Limb (tissue), 2 donors: Measurements from ENCODE around the gene CRLF2.
"Not testable (repeated sequence)": the region's sequence is repeated elsewhere in the genome, so short reads cannot be mapped to it uniquely, and the experiment has no call there.

Experiments used
- DNase-seq, 2 donors: peaks; one replicate each; pipeline ENCODE4 v3.0.0-alpha.2; 2016; ENCODE audit errors: extremely low spot score in 2 of 2

CRLF2 gene, protein sequence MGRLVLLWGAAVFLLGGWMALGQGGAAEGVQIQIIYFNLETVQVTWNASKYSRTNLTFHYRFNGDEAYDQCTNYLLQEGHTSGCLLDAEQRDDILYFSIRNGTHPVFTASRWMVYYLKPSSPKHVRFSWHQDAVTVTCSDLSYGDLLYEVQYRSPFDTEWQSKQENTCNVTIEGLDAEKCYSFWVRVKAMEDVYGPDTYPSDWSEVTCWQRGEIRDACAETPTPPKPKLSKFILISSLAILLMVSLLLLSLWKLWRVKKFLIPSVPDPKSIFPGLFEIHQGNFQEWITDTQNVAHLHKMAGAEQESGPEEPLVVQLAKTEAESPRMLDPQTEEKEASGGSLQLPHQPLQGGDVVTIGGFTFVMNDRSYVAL

DNA sequence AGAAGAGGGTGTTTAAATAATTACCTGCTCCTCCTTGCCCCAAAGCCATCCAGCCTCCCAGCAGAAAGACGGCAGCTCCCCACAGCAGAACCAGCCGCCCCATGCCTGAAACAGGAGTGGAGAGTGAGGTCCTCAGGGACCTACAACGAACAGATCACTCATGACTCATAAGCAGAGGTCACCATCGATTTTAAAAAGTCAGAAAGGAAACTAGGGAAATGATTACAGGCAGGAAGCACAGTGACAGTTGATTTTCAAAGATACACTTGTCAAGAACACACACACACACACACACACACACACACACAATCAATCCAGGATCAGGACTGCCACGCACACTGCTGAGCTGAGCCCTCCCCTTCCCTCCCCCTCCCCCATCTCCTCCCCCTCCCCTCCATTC lies at the start of gene CRLF2:
TSS of gene CRLF2 (minus strand) at position 118 of the 400 bp plus-strand sequence. CDS start at position 103, 15 bp downstream.
- no peak for DNase-seq

DNA sequence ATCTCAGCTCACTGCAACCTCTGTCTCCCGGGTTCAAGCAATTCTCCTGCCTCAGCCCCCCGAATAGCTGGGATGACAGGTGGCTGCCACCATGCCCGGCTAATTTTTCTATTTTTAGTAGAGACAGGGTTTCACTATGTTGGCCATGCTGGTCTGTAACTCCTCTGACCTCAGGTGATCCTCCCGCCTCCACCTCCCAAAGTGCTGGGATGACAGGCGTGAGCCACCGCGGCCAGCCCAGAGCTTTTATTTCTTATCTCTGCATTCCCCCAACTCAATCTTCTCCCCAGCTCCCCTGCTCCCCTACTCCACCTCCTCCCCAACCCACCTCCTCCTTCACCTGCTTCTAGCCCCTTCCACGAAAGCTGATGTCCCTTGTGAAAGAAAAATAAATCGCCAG lies 49.3 kb upstream of the CRLF2 start:
- not testable (repeated sequence) for DNase-seq

DNA sequence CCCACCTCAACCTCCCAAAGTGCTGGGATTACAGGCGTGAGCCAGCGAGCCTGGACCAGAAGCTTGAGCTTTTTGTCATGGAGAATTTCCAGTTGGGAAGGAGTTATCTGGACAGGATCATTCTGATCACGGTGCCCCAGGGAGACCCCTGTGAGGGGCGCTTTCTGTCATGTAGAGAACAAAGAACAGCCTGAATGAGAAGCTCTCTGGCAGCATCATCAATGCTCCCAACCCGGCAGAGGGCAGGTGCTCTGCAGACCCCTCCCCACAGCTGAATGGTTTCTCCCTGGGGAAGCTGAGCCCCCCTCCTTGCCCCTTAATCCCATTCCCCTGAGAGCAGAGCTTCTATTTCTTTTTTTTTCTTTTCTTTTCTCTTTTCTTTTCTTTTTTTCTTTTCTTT lies 48.8 kb upstream of the CRLF2 start:
- no peak for DNase-seq

DNA sequence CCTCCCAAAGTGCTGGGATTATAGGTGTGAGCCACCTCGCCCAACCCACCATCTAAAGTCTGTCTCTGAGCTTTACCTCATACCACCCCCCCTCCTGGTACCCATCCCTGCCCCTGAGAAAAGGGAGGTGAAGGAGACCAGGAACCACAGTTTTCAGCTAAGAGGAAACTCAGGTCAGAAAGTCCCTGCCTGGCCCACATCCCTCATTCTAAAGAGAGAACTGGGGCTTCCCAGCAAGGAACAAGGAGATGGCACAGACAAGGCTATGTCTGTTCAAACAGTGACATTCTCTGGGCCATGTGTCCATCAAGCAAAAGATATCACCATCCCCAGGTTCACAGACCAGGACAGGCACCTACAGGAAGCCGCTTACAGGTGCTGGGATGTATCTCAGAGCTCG lies 40.4 kb upstream of the CRLF2 start:
- no peak for DNase-seq

DNA sequence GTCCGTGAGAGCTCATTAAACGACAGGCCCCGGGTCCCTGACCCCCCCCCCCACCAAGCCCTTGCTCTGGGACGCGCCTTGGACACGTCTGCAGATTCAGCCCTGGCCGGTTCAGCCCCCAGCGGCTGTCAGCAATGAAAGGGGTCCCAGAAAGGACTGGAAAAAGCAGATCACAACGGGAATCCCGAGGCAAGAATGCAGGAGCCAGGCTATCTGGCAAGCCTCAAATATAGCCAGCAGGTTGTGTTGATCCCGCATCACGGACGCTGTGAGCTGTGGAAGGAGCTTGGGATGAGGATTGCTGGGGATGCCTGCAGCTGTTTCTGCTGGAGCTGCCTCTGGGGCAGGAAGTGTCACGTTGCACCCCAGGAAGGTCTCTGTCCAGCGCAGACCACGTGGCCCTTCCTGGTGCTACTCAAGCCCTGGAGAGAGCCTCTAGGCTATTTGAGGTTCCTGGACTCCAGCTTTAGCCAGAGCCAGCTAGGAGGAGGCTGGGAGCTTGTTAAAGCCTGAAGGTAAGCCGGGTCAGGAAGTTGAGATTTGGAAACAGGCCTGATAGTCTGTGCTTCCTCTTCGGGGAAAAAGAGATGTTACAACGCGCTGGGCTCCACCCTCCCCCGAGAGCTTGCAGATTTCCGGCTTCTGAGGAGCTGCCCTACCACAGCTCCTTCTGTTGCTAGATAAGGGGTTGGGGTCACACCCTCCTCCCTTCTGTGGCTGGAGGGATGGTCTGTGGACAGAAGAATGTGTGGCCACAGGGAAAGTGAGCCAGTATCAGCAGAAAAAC lies 36.8 kb upstream of the CRLF2 start:
- DNase-seq: peak; percentile 42 to 64

DNA sequence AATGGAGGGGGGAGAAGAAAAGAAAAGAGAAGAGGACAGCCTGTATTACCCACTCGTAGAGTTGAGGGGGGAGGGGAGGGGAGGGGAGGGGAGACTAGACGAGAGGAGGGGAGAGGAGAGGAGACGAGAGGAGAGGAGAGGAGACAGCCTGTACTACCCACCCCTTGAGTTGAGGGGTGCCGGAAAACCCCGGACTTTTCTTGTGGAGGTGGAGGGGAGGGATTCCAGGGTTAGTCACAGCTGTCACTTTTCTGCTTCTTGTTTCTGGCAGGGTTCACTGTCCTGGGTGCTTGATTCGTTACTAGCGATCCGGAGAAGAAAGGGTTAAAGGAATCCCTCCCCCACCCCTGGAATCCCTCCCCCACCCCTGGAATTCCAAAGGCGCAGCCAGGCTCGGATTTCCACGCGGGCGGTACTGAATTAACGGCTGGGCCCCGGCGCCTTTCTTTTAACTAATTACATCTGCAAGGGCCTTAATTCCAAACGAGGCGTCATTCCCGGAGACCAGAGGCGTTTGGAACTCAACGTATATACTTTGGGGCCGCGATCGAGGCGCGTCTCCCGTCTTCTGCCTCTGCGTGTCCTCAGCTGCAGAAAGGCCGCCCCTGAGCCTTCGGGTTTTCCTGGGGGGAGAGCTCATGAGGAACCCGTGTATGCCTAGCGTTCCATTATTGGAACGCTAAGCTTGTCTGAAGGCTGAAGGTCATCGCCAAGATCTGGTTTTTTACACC lies 36.0 kb upstream of the CRLF2 start:
- peak; percentile 67 to 79 for DNase-seq

DNA sequence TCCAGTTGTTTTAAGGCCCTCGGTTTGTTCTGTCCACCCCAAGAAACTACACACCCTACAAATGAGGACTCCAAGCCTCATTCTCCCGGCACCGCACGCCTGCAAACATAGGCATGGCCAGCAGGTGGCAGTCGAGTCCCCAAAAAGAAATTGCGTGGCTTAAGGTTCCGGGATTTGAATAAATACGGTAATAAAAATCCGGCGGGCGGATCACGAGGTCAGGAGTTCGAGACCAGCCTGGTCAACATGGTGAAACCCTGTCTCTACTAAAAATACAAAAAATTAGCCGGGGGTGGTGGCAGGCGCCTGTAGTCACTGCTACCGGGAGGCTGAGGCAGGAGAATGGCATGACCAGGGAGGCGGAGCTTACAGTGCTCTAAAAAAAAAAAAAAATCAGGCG lies 34.4 kb upstream of the CRLF2 start:
- peak; percentile 66 to 86 for DNase-seq

DNA sequence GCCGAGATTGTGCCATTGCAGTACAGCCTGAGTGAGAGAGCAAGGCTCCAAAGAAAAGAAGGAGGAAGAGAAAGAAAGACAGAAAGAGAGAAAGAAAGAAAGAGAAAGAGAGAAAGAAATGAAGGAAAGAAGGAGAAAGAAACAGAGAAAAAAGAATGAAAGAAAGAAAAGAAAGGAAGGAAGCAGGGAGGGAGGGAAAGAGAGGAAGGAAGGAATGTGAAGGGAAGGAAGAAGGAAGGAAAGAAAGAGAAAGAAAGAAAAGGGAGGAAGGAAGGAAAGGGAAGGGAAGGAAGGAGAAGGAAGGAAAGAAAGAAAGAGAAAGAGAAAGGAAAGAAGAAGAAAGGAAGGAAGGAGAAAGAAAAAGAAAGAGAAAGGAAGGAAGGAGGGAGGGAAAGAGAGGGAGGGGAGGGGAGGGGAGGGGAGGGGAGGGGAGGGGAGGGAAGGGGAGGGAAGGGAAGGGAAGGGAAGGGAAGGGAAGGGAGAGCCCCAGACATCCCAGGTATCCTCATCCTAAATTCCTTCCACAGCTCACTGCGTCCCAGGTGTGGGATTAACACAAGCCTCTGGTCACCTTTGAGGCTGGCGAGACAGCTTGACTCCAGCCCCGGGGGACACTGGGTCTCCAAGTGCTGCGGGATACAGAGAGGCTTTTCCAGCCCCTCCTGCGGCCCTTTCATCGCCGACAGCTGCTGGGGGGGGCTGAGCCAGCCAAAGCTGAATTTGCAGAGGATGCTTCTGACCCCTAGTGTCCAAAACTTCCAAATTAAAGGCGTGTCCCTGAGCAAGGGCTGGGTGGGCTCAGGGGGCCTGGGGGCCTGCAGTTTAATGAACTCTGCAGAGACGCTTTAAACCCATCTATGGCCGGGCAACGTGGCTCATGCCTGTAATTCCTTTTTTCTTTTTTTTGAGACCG lies 32.0 kb upstream of the CRLF2 start:
- DNase-seq: peak; percentile 36 to 61

DNA sequence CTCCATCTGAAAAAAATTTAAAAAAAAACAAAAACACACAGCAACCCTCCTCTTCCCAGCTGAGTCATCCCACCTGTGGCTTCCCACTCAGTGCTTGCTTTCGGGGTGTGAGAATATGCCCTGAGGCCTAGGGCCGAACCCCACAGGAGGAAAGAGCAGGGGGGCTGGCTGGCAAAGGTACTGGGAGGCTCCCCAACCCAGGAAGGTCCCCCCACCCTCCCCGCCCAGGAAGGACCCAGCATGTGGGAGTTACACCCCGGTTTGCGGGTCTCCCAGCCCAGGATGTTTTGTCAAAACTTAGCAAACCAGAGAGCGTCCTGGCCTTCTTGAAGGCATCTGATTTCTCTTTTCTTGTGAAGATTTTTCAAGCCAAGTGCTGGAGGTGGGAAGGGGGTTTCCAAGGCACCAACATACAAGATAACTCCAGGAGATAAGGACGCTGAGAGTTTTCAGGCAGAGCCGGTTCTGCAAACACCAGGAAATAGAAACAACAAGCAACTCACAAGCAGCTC lies 30.5 kb upstream of the CRLF2 start:
- DNase-seq: no peak

DNA sequence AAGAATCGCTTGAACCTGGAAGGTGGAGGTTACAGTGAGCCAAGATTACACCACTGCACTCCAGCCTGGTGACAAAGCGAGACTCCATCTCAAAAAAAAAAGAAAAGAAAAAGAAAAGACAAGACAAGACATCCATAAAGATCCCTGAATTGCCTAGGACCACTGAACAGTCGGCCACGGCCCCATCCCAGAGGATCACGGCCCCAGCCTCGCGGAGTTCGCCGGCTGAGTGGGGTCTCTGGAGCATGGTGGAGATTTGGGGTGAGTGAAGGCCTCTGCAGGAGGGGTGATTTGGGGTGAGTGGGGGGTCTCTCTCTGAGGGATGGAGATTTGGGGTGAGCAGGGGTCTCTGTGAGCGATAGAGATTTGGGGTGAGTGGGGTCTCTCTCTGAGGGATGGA lies 28.1 kb upstream of the CRLF2 start:
- DNase-seq: not testable (repeated sequence)

DNA sequence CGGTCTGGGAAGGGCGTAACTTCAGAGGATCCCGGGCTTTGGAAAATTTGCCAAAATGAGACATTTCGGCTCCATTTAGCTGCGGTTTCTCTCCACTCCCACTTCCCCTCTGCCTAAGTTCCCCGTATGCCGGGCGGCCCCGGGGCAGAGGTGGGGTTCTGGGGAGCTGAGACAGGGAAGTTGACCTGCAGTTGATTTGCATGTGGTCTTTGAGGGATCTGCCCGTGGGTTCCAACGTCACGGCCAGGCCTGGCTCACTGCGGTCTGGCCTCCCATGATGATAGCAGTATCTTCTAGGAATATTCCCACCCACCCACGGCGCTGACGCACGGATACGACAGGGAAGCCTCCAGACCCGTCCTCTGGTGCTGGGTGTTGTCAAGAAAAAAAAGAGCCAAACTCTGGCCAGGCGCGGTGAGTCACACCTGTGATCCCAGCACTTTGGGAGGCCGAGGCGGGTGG lies 27.3 kb upstream of the CRLF2 start:
- no peak for DNase-seq

DNA sequence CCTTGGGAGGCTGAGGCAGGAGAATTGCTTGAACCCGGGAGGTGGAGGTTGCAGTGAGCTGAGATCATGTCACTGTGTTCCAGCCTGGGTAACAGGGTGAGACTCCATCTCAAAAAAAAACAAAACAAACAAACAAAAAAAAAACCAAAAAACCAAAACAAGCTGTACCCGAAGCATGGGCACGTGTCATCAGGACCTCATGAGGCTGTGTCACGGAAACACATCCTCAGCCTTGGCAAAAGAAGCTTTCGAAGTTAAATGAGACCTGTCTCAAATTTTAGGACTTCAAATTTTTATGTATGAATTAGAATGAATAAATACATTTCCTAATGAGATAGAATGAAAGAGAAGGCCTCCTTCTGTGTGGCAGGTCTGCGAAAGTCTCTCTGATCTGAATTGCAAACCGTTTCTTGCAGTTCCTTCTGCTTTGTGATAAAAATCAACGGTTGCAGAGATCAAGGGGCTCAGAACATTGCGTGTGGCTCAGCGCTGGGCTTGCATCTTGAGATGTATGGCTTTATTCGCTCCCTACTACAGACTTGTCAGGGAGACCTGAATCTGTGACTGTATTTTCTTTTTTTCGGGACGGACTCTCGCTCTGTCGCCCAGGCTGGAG lies 19.5 kb upstream of the CRLF2 start:
- DNase-seq: no peak

DNA sequence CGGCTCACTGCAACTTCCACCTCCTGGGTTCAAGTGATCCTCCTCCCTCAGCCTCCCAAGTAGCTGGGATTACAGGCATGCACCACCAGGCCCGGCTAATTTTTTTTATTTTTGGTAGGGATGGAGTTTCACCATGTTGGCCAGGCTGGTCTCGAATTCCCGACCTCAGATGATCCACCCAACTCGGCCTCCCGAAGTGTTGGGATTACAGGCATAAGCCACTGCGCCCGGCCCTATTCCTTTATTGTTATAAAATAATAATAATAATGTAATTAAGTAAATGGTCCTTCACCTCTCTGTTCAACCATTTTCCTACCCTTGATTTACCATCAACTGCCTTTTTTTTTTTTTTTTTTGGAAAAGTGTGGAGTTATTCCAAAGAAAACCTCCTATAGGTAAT lies 15.7 kb upstream of the CRLF2 start:
- DNase-seq: not testable (repeated sequence)

DNA sequence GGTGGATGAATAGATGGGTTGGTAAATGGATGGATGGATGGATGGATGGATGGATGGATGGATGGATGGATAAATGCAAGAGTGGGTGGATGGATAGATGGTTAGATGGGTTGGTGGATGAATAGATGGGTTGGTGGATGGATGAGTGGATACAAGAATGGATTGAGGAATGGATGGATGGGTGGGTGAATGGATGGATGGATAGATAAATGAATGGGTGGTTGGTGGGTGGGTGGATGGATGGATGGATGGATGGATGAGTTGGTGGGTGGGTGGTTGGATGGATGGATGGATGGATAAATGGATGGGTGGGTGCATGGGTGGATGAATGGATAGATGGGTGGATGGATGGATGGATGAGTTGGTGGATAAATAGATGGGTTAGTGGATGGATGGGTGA lies 13.8 kb upstream of the CRLF2 start:
- no peak for DNase-seq

DNA sequence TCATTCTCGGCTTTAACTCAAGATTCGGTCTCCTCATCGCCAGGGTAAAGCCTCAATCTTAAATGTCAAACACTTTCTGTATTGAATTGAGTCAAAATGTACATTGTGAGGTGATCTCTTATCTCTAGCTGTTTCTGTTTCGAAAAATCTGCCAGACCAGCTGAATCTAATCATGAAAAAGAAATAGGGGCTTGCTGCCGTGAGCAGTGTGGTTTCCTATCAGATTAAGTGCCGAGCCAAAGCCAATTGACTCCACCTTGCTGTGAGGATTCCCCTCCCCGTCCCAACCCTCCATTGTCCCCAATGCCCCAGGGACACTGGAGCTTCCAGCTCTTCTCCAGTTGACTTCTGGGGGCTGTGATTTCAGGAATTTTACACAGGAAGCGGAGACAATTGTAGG lies 12.5 kb upstream of the CRLF2 start:
- DNase-seq: no peak

DNA sequence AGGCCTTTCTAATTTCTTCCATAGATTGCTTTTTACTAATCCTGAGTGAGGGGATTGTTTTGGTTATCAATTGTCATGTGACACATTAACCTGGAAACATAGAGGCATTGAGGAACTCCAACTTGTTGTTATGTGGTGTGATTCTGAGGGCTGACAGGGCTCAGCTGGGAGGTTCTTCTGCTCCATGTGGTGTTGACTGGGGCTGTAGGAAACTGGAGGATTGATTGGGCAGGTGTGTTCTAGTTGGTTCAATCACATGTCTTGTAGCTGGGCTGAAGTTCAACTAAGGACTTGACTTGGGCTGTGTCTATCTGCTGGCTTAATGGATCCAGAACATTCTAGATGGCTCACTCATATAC lies 10.8 kb upstream of the CRLF2 start:
- DNase-seq: no peak

DNA sequence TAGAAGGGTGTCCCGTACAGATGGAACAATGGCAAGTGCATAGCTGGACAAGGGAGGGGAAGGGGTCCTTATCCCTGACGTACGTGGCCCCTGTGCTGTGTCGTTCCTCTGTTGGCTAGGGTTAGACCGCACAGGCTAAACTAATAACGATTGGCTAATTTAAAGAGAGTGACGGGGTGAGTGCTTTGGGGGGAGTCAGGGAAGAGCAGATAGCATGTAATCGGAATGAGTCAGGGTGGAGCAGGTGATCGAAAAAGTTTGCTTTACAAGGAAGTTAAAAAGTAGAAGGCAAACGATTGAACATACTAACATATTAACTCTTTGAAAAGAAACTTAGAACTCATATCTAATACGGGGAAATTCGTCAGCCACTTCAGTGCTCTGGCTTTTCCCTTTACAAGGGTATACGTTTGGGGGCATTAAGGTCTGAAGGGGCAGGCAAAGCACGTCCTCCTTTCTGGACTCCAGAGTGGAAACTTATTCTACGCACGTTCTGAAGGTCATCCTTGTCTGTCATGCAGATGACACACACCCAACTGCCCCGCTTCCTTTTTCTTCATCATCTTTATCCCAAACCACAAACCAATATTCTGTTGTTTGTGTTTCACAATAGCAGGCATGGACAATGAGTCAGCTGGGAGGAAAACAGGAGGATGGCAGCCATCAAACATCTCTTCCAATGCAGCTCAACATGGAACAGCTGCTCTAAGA lies 10.2 kb upstream of the CRLF2 start:
- no peak for DNase-seq

DNA sequence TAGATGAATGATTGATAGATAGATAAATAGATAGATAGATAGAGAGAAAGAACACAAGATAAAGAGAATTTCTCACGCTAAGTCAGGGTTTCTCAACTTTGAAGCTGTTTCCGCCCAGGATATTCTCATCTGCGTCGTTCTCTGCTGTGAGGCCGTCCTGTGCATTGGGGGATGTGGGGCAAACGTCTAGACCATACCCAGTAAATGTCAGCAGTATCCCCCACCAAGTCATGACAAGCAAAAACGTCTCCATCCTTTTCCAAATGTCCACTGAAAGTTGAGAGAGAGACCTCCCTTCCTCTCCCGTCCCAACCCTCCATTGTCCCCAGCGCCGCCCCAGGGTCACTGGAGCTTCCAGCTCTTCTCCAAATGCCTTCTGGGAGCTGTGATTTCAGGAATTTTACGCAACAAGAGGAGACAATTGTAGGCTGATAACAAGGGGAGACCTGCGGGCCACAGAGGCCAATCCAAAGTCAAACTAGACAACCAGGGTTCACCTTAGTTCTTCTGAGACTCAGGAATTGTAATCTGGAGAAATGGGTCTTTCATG lies 8.9 kb upstream of the CRLF2 start:
- DNase-seq: no peak

DNA sequence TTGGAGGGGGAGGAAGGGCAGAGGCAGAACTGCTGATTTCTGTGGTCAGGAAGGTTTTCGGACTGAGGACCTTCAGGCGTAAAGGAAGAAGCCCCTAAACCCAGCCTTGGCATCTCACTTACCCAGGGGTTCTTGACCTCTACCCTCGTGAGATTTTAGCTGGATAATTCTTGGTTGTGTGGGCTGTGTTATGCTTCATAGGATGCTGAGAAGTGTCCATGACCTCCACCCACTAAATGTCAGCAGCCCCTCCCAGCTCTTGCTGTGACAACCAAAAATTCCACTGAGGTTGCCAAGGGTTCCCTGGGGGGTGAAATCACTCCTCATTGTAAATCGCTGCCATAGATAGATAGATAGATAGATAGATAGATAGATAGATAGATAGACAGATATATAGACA lies 5.8 kb upstream of the CRLF2 start:
- no peak for DNase-seq
